ENCODE results near the gene FNDC7. TPM values are rescaled to one million over a fixed set of nuclear protein-coding genes. Genes with fewer than 3 reads are reported as not detected.

FNDC7 gene
- total and polyA plus RNA-seq, 9 of the 15 experiments (the other 6 are each of a cell fraction or from before 2014, with no cell fraction given): not detected

GRCh38 chr1:108780937-108781574, 68.3 kb downstream of the FNDC7 start (continued):
- TF ChIP-seq ATF7 (IDR thresholded peaks at IDR 0.05) (0 out of 2 replicates have a peak, but pooled peaks have one; percentile 14), ZNF253 (CRISPR knock-in tag; conservative IDR thresholded peaks at IDR 0.05) (no peak), ELF4 (CRISPR knock-in tag; IDR thresholded peaks at IDR 0.05) (no peak), TSHZ1 (CRISPR knock-in tag; IDR thresholded peaks at IDR 0.05) (no peak), CTBP1 (IDR thresholded peaks at IDR 0.05; ENCODE audit: borderline replicate concordance) (no peak), NR4A1 (CRISPR knock-in tag; IDR thresholded peaks at IDR 0.05) (no peak), NR4A1 (tag; IDR thresholded peaks at IDR 0.05) (no peak), RAD21 (CRISPR knock-in tag; conservative IDR thresholded peaks at IDR 0.05 in 1 of 2, IDR thresholded peaks at IDR 0.05 in 1 of 2) (no peak), CEBPB (tag; IDR thresholded peaks at IDR 0.05) (peak; percentile 89), ZC3H11A (IDR thresholded peaks at IDR 0.05; ENCODE audit: low read depth, low read length) (no peak), ZNF668 (CRISPR knock-in tag; IDR thresholded peaks at IDR 0.05) (no peak), HMG20B (CRISPR knock-in tag; IDR thresholded peaks at IDR 0.05) (no peak), CEBPZ (IDR thresholded peaks at IDR 0.05; ENCODE audit: borderline replicate concordance, low read depth, low read length) (no peak), MAFK (IDR thresholded peaks at IDR 0.05; ENCODE audit: low read length) (peak; percentile 62), ZNF354B (CRISPR knock-in tag; IDR thresholded peaks at IDR 0.05) (no peak), RNF219 (CRISPR knock-in tag; IDR thresholded peaks at IDR 0.05) (no peak), PPARD (CRISPR knock-in tag; IDR thresholded peaks at IDR 0.05) (no peak), ZEB2 (IDR thresholded peaks at IDR 0.05) (no peak; the same call in 1 of the 2 replicates), NFE2L1 (tag; IDR thresholded peaks at IDR 0.05; ENCODE audit: borderline replicate concordance, low read depth) (no peak), NFRKB (IDR thresholded peaks at IDR 0.05; ENCODE audit: low read depth) (no peak), NUFIP1 (IDR thresholded peaks at IDR 0.05; ENCODE audit: partially characterized antibody) (no peak), SMAD1 (IDR thresholded peaks at IDR 0.05; ENCODE audit: low read depth, low read length, partially characterized antibody) (no peak)
